WERI-Rb-1 (cell line): ENCODE measurements around the gene DBF4.
"Not testable (repeated sequence)": the region's sequence is repeated elsewhere in the genome, so short reads cannot be mapped to it uniquely, and the experiment has no call there.

Source experiments
- DNase-seq: peaks from one replicate; pipeline ENCODE4 v3.0.0-alpha.2; 2020
- H3K27ac ChIP-seq: fragments of 250-450 bp; sonication (Bioruptor Pico); 2 replicates; pipeline ENCODE4 v1.5.1; 2020; ENCODE audit warnings: mild to moderate bottlenecking, moderate library complexity
- H3K27me3 ChIP-seq: fragments of 250-450 bp; sonication (Bioruptor Pico); 2 replicates; pipeline ENCODE4 v1.5.1; 2021; ENCODE audit warnings: mild to moderate bottlenecking, low read depth, moderate library complexity; ENCODE audit not compliant: insufficient read depth, severe bottlenecking
- H3K36me3 ChIP-seq: fragments of 250-450 bp; sonication (Bioruptor Pico); 2 replicates; pipeline ENCODE4 v1.5.1; 2020; ENCODE audit warnings: mild to moderate bottlenecking, moderate library complexity
- H3K4me3 ChIP-seq: 2 replicates; pipeline ENCODE4 v1.5.1; 2011; ENCODE audit warnings: low read depth, mild to moderate bottlenecking, control low read depth, low read length
- H3K9me3 ChIP-seq: fragments of 250-450 bp; sonication (Bioruptor Pico); 2 replicates; pipeline ENCODE4 v1.5.1; 2021; ENCODE audit warnings: mild to moderate bottlenecking, moderate library complexity; ENCODE audit not compliant: severe bottlenecking
- CTCF ChIP-seq: IDR thresholded peaks from 2 replicates; pipeline ENCODE4 v1.5.1; 2011; ENCODE audit warnings: low read depth, mild to moderate bottlenecking, control low read depth, inconsistent platforms, low read length

DBF4 gene

DNA sequence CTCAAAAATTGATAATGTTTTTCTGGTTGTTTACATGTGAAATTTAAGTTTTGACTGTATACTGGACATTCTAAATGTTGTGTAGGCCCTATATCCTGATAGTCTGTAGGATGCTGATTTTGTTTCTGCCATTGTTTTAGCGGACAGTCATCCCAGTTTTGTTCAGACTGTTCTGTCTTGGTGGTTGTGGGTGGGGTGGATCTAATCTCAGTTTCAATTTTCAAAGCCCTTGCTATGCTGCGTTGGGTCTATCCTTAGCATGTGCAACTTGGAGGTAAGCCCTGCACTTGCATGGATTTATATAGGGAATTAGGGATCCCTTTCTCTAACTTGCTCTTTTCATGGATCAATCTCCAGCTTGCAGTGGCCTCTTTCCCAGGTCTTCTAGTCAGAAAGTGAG lies 19.1 kb downstream of the DBF4 start:
- TF ChIP-seq CTCF, result no peak
- no peaks in the 10 kb centered on the region for H3K9me3 ChIP-seq
- H3K27me3 ChIP-seq, result no peaks in the 10 kb centered on the region
- H3K36me3 ChIP-seq, result peaks cover 85% of the 10 kb centered on the region
- H3K27ac ChIP-seq, result no peak overlapping the region
- DNase-seq, result no peak
- no peak overlapping the region for H3K4me3 ChIP-seq

DNA sequence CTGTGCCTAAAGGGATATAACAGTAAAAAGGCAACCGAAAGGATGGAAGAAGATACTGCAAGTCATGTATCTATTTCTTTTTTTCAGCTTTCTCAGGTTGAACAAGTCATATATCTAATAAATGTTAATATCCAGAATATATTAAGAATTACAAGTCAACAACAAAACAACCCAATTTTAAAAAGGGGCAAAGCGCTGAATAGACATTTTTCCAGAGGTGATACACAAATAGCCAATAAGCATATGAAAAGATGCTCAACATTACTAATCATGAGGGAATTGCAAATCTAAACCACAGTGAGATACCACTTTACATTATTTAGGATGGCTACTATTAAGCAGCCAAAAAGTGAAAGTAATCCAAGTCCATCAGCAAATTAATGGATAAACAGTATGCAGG lies 23.0 kb downstream of the DBF4 start:
- no peak for TF ChIP-seq CTCF
- DNase-seq, result no peak
- Histone ChIP-seq H3K9me3 (no peaks in the 10 kb centered on the region), H3K27me3 (no peaks in the 10 kb centered on the region), H3K36me3 (peaks cover 95% of the 10 kb centered on the region), H3K27ac (no peak overlapping the region), H3K4me3 (no peak overlapping the region)

DNA sequence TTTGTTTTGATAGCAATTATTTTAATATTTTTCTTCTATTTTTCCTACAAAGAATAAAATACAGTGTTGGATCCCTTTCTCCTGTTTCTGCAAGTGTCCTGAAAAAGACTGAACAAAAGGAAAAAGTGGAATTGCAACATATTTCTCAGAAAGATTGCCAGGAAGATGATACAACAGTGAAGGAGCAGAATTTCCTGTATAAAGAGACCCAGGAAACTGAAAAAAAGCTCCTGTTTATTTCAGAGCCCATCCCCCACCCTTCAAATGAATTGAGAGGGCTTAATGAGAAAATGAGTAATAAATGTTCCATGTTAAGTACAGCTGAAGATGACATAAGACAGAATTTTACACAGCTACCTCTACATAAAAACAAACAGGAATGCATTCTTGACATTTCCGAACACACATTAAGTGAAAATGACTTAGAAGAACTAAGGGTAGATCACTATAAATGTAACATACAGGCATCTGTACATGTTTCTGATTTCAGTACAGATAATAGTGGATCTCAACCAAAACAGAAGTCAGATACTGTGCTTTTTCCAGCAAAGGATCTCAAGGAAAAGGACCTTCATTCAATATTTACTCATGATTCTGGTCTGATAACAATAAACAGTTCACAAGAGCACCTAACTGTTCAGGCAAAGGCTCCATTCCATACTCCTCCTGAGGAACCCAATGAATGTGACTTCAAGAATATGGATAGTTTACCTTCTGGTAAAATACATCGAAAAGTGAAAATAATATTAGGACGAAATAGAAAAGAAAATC lies 31.0 kb downstream of the DBF4 start:
- not testable (repeated sequence) for H3K4me3 ChIP-seq, DNase-seq, H3K27ac ChIP-seq, H3K27me3 ChIP-seq, H3K9me3 ChIP-seq
- peaks cover 43% of the 10 kb centered on the region for H3K36me3 ChIP-seq

DNA sequence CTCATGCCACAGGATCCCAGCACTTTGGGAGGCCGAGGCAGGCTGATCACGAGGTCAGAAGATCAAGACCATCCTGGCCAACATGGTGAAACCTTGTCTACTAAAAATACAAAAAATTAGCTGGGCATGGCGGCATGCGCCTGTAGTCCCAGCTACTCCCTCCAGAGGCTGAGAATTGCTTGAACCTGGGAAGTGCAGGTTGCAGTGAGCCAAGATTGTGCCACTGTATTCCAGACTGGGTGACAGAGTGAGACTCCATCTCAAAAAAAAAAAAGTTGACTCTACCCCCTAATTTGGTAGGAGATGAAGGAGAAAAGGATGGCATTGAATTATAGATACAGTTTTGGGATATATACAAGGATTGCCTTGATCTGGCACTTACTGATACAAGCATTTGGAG lies 32.5 kb downstream of the DBF4 start:
- not testable (repeated sequence) for H3K9me3 ChIP-seq, DNase-seq, H3K27ac ChIP-seq, H3K27me3 ChIP-seq, H3K4me3 ChIP-seq
- peaks cover 30% of the 10 kb centered on the region for H3K36me3 ChIP-seq

DNA sequence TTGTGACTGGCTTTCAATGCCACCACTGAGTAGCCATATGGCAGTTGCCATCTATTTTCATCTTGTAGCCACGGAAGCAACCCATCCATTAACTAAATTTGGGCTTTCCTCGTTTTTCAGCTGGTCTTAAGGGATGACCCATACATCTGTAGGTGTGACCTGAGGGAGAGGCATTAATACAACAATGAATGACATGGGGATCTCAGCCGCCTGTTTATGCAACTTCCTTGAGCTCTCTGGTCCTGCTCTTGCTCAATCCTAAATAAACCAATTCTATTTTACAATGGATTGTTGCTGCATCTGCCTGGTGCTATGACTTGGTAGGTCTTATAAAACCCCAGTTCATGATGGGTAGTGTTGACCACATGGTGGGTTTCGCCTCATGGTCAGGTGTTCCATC lies 35.8 kb downstream of the DBF4 start:
- DNase-seq, result no peak
- peaks cover 6% of the 10 kb centered on the region for H3K36me3 ChIP-seq
- no peaks in the 10 kb centered on the region for H3K9me3 ChIP-seq
- H3K27me3 ChIP-seq, result no peaks in the 10 kb centered on the region
- TF ChIP-seq CTCF, result no peak
- H3K4me3 ChIP-seq, result no peak overlapping the region
- H3K27ac ChIP-seq, result no peak overlapping the region

DNA sequence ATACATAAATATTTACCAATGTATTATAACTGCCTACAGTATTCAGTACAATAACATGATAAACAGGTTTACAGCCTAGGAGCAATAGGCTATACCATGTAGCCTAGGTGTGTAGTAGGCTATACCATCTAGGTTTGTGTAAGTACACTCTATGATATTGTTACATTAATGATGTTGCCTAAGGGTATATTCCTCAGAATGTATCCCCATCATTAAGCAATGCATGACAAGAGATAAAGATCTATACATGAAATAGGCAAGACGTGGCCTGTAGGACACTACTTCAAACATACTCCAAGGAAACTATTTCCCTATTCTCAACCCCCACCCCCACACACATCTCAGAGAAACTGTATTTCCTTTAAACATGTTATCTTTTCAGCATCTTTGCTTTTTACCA lies 42.4 kb downstream of the DBF4 start:
- no peak for TF ChIP-seq CTCF
- no peaks in the 10 kb centered on the region for H3K27me3 ChIP-seq
- no peak overlapping the region for H3K4me3 ChIP-seq
- no peak overlapping the region for H3K27ac ChIP-seq
- H3K36me3 ChIP-seq, result no peaks in the 10 kb centered on the region
- no peaks in the 10 kb centered on the region for H3K9me3 ChIP-seq
- DNase-seq, result no peak

GRCh38 chr7:87919875-87920274 lies 43.6 kb downstream of the DBF4 start:
- Histone ChIP-seq H3K27ac (no peak overlapping the region), H3K4me3 (no peak overlapping the region), H3K9me3 (no peaks in the 10 kb centered on the region), H3K27me3 (no peaks in the 10 kb centered on the region), H3K36me3 (no peaks in the 10 kb centered on the region)
- TF ChIP-seq CTCF, result no peak
- no peak for DNase-seq
